ENCODE results near the gene NPHP4.

- no peak for TF ChIP-seq POLR2A (IDR thresholded peaks at IDR 0.05)
- TF ChIP-seq CTCF (IDR thresholded peaks at IDR 0.05) = no peak
These were observed 80.4 kb downstream of the NPHP4 start for GRCh38 chr1:5911871-5912271.
